Stimulated activated CD4-positive, alpha-beta T cell treated with anti-CD3 and anti-CD28 coated beads, Interleukin-2, amount 100 ng/mL, for 48 hours (primary cell): ENCODE data around the gene PALD1.
"Not testable (repeated sequence)": the region's sequence is repeated elsewhere in the genome, so short reads cannot be mapped to it uniquely, and the experiment has no call there.

ENCODE experiments used
- DNase-seq, 2 donors: peaks; one replicate each; pipeline ENCODE4 v3.0.0-alpha.2; 2020

PALD1 gene

DNA sequence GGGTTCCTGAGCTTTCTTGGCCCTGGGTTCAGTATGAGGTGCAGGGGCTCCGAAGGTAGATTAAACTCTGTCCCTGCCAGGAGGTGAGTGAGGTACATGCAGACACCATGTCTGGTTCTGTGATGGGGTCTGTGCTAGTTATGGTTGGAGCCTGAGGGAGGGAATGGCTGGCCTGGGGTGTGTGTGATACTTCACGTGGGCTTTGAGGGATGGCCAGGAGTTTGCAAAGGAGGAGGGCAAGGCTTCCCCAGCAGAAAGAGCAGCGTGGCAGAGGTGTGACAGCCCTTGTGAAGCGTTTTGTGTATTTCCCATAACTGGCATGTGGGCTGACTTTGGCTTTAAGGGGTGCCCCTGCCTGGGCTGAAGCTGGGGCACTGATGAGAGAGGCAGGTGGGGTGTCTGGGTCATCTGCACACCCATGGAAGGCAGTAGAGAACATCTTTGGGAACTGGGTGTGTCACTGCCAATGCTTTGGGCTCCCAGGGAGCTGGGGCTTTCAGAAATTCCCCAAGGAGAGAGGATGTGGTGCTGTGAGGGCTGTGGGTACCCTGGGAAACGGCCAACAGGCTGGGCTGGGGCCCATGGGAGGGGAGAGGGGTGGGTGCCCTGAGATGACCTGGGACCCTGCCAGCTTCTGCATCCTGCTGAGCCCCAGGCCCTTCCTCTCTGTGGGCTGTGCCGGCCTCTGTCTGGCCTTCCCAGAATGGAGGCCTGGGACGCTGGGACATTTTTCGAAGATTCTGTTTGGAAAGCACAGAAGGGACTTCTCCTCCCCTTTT, 4.6 kb downstream of the PALD1 start:
- DNase-seq = no peak

DNA sequence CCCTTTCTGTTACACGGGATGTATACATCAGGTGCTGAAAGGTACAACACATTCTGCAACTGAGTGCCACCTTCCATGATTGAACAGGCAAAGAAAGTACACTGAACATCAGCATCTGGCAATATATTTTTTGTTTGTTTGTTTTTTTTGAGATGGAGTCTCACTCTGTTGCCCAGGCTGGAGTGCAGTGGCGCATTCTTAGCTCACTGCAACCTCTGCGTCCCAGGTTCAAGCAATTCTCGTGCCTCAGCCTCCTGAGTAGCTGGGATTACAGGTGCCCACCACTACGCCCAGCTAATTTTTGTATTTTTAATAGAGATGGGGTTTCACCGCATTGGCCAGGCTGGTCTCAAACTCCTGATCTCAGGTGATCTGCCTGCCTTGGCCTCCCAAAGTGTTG, 5.3 kb downstream of the PALD1 start:
- not testable (repeated sequence) for DNase-seq

GRCh38 chr10:70487824-70488223, 9.3 kb downstream of the PALD1 start:
- DNase-seq = no peak

- no peak for DNase-seq
These were observed 11.6 kb downstream of the PALD1 start for GRCh38 chr10:70490142-70490541.

GRCh38 chr10:70491614-70492013, 13.0 kb downstream of the PALD1 start:
- no peak for DNase-seq

DNA sequence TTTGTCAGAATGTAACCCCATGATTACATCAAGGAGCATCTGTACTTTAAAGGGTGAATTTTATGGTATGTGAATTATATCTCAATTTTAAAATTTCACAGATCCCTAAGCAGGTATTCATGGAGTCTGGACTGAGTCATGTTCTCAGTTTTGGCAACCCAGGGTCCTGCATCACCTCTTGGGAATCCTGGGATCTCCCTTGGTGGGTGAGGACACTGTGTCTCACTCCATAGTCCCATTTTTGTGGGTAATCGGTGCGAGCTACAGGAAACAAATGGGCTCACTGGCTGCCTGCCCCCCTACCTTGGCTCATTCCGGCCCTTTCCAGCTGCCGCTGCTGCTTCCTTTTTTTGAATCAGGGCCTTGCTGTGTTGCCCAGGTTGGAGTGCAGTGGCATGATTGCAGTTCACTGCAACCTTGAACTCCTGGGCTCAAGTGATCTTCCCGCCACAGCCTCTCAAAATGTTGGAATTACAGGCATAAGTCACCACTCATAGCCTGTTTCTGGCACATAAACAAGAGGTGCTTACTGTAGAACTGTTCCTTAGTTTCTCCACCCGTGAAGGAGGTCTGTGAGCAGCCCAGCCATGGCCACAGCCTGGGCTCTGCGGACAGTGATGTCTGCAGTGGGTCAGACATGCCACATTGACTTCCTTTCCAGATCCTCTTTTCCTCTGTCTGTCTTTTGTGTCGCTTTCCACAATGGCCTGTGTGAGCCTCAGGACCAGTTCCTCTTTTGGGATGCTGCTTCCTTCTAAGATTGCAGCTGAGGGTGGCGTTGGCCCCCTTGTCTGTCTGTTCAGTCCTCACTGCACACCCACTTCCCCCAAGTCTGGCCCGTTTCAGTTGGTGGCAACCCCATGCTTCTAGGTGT, 14.5 kb downstream of the PALD1 start:
- no peak for DNase-seq

DNA sequence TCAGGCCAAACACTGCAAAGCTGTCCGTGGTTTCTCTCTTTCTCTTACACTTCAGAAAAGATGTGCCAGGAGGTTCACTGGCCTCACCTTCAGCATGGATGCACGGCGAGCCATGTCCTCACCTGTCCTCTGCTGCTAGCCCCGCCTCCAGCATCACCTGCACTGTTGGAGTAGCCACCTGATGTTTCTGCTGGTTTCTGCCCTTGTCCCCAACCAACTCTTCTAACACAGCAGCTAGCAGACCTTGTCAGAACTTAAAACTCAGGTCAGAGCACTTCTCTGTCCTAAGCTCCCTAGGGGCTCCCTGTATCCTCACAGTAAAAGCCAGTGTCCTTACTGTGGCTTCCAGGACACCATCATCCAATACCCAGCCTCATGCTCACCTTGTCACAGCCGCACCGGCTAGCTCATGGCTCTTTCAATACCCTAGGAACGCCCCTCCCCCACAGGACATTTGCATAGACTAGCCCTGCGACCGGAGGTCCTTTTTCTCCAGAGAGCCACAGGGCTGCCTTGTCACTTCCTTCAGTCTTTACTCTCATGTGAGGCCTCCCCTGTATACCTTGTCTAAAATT, 15.2 kb downstream of the PALD1 start:
- no peak for DNase-seq

DNA sequence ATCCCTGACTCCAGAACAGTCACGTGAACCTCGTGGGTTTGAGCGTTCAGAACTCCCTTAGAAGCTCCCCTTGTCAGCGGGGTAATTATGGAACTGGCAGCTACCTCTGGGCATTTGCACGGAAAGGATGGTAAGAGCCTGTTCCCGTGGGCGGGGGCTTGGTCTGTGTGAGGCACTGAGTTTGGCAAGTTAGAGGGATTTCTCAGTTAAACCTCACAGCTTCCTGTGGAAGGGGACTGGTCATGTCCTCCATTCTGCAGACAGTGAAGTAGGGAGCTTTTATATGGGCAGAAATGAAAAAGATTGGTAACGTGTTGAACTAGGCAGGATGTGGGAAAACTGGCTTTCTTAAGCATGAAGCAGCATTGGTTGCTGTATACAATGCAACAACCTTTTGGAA, 16.0 kb downstream of the PALD1 start:
- no peak for DNase-seq

GRCh38 chr10:70494966-70495365, 16.4 kb downstream of the PALD1 start:
- DNase-seq = no peak

- no peak for DNase-seq
These were observed 17.2 kb downstream of the PALD1 start for GRCh38 chr10:70495691-70496261.

DNA sequence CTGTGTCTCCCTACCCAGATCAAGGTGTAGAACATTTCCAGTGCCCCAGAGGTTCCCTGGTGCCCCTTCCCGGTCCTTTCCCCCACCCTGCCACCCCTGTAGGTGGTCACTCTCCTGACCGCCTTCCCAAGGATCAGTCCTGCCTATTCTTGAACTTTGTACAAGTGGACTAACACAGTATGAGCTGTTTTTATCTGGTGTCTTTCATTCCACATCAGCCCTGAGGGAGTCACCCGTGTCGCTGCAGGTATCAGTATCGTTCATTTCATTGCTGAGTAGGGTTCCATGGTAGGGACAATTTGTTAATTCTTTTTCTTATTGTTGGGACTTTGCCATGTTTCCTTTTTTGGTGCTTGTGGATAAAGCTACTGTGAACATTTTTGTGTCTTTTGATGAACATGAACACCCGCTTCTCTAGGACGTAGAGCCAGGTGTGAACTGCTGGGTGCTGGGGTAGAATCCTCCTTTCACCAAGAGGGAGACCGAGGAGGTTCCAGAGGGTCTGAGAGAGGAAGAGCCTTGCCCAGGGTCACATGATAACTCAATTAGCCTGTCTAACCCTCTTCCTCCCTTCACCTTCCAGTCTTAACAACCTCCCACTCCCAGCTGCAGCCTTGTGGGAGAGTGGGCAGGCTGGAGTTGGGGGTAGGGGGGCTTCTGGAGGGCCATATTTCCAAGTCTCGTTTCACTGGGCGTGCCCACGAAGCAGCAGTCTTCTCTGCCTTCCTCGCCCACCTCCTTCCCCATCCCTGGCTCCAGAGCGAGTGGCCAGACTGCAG, 18.0 kb downstream of the PALD1 start:
- no peak for DNase-seq

GRCh38 chr10:70497120-70497545, 18.6 kb downstream of the PALD1 start:
- no peak for DNase-seq

DNA sequence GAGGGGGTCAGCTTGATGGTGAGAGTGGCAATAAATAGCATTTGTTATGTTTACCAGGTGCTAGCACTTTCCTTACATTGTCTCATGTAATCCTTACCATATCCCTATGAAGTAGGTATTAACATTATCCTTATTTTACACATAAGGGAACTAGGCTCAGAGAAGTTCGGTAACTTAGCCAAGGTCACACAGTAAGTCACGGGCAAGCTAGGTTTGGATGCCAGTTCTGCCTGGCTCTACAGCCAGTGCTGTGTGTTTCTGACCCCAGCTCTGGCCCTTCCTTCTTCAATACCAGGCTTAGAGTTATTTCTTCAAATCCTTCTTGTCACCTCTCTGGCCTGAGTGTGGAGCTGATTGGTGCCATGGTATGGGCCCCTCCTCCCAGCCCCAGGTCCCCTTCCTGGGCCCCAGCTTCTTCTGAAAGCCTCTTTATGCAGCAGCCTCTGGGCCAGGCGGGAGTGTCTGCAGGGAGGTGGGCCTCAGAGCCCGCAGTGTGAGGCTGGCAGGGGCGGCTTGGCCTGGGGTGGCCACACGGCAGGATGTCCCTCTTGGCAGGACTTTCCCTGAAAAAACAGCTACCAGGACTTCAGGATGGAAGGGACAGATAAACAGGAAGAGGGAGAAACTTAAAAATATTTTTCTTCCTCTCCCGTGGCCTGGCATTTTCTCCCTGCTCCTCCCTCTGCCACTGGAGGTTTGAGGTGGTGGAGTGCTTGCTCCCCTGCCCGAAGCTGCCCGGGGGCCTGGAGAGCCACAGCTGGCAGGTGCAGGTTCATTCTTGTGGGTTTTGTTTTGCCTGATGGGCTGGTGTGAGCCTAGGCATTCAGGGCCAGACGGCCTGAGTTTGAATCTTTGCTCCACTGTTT, 20.6 kb downstream of the PALD1 start:
- no peak for DNase-seq

DNA sequence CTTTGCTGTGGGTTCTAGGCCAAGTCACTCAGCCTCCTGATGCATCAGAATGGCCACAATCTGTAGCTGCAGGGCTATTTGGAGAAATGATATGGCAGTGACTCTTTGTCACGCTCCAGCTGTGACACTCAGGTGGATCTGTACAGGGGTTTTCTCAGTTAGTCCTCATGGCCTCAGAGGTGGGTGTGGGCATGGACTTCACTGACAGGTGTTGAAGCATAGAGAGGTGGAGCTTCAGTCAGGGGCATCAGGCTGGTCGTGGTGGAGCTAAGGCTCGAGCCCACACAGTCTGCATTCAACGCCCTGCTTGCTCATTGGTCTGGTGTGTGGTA, 21.2 kb downstream of the PALD1 start:
- DNase-seq = no peak

DNA sequence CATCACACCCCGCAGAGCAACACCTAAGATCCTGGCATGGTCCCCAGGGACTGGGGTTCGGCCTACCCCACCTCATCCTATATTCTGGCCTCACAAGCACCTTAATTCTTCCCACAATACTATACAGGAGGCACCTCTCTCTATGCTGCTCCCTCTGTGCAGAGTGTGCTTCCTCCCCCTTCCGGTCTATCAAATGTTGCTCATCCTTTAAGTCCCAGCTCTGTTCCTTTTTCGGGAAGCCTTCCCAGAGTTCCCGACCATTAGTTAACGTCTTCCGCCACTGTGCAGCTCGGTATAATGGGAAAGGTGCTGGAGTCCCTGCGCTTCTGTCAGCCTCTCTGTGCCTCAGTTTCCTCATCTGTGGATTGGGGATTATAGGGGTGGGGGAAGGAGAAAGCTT, 21.8 kb downstream of the PALD1 start:
- DNase-seq = no peak

GRCh38 chr10:70500812-70501301, 22.3 kb downstream of the PALD1 start:
- DNase-seq = no peak

DNA sequence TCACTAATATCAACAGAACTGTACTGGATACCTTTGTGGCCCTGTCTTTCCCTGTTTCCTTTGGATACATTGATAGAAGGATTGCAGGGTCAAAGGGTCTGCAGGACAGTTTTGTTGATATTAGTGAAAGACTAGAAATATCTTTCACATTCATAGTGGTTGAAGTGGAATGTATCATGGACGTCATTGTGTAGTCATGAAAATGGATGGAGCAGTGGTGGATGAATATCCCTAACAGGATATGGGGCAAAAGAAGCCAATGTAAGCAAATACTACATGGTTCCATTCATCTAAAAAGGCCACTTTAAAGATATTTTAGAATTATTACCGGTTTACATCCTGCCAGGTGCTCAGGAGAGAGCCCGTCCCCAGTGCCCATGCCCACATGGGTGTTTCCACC, 23.8 kb downstream of the PALD1 start:
- DNase-seq = no peak

DNA sequence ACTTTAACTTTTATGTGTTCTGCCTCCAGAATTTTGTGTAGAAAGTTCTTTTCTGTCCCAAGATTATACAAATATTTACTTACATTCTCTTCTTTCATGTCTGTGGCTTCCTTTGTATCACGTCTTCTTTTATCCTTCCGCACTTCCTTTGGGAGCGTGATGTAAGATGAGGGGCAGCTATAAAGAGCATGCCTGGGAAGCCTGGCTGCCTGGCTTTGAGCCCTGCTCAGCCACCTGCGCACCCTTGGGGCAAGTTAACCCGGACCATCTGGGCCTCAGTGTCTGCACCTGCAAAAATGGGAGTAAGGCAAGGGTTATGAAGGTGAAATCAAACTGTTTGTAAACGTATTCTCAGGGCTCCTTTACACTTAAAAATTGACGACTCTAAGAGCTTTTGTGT, 25.2 kb downstream of the PALD1 start:
- DNase-seq = no peak

DNA sequence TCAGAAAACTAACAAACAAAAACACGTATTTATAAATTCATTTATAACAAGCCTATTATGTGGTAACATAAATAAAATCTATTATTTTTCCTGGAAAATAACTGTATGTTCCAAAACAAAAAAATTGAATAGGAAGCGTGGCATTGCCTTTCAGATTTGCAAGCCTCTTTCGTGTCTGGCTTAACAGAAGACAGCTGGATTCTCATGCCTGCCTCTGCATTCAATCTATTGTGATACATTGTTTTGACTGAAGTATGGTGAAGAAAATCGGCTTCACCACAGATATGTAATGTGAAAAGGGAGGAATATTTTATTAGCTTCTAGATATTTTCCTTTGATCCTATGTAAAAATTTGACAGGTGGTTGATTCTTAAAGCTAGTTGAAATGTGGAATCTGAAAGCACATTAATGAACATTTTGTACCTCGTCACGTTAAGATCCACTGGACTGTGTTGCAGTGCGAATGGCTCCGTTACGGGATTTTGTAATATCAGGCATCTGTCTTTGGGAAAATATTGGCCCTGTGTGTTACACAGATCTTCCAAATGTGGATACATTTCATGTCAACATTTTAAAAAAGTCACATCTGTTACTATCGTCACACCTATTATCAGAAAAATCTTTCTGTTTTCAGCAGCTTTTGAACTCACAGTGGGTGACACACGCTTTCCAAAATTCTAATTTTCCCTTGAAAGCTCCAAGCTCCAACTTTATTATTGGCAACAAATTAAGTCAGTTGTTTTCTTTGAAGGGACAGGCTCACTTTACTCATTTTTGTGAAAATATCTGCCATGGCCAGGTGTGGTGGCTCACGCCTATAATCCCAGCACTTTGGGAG, 26.2 kb downstream of the PALD1 start:
- DNase-seq = no peak

DNA sequence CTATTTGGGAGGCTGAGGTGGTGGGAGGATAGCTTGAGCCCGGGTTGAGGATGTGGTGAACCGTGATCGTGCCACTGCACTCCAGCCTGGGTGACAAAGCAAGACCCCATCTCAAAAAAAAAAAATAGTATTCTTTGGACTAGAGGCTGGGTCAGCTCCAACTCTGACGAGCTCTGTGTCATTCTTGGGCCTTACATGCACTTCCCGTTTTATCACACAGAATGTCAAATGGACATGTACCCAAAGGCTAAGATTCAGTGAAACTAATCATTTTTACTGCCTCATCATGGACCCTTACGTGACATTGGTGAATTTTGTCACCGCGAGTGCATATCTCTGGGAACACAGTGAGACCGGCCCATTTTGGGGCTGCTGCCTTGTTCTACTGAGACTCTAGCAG, 27.3 kb downstream of the PALD1 start:
- DNase-seq = no peak

DNA sequence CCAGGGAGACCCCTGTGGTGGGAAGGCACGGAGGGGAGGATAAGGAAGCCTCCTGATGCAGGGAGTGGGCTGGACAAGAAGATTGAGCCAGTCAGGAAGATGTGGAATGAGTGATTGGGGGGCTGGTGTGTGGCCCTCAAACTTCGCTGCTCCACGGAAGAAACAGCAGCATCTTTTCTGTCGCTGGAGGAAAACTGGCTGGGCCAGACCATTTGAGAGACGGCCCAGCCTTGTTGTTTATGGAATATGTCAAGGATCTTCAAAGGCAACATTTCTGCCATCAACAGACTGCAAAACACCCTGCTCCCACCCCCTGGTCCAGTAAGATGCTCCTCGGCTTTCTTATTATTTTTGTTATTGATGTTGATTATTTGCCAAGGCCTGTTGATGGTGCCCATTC, 29.4 kb downstream of the PALD1 start:
- no peak for DNase-seq
